NCI-H2171 (cell line): ENCODE data around the gene TTC3.
"Not testable (repeated sequence)": the region's sequence is repeated elsewhere in the genome, so short reads cannot be mapped to it uniquely, and the experiment has no call there.

Experiments
- DNase-seq: peaks from one replicate; lab custom pipeline; 2025; lab: John Stamatoyannopoulos, UW

TTC3 gene

GRCh38 chr21:37196847-37197246 is 123.8 kb downstream of the TTC3 start:
- DNase-seq, result no peak

GRCh38 chr21:37197746-37198145 is 124.7 kb downstream of the TTC3 start:
- no peak for DNase-seq

GRCh38 chr21:37199057-37199924 is 126.2 kb downstream of the TTC3 start:
- DNase-seq, result no peak

- DNase-seq, result no peak
These were observed 127.8 kb downstream of the TTC3 start for GRCh38 chr21:37200641-37201480.

GRCh38 chr21:37202221-37203110 is 129.4 kb downstream of the TTC3 start:
- DNase-seq, result no peak

GRCh38 chr21:37204580-37204979 is 131.5 kb downstream of the TTC3 start:
- DNase-seq, result no peak

GRCh38 chr21:37206496-37206895 is 133.4 kb downstream of the TTC3 start:
- DNase-seq, result no peak

- no peak for DNase-seq
These were observed 134.5 kb downstream of the TTC3 start for GRCh38 chr21:37207441-37208009.

GRCh38 chr21:37208056-37208721 is 135.1 kb downstream of the TTC3 start:
- DNase-seq, result no peak

GRCh38 chr21:37208741-37209225 is 135.7 kb downstream of the TTC3 start:
- no peak for DNase-seq

GRCh38 chr21:37210130-37210529 is 137.1 kb downstream of the TTC3 start:
- DNase-seq, result no peak

GRCh38 chr21:37210799-37211198 is 137.7 kb downstream of the TTC3 start:
- no peak for DNase-seq

- DNase-seq, result no peak
These were observed 141.9 kb downstream of the TTC3 start for GRCh38 chr21:37214952-37215351.

- no peak for DNase-seq
These were observed 146.8 kb downstream of the TTC3 start for GRCh38 chr21:37219761-37220432.

GRCh38 chr21:37220433-37220980 is 147.5 kb downstream of the TTC3 start:
- DNase-seq, result peak; percentile 28

GRCh38 chr21:37220981-37221664 is 148.1 kb downstream of the TTC3 start:
- peak; percentile 97 for DNase-seq

- not testable (repeated sequence) for DNase-seq
These were observed 149.2 kb downstream of the TTC3 start for GRCh38 chr21:37222248-37222647.

- DNase-seq, result no peak
These were observed 150.8 kb downstream of the TTC3 start for GRCh38 chr21:37223804-37224345.
